GM12878 (cell line): ENCODE data around the gene GPSM1.

ENCODE experiments used
- DPF2 ChIP-seq: fragments of 450-650 bp; IDR thresholded peaks from 2 replicates; pipeline ENCODE4 v1.6.1; 2017; ENCODE audit warnings: mild to moderate bottlenecking
- HDAC2 ChIP-seq: fragments of 200-600 bp; sonication (generic); IDR thresholded peaks from 2 replicates; pipeline ENCODE4 v1.6.1; 2017
- IRF4 ChIP-seq: IDR thresholded peaks from 2 replicates; pipeline ENCODE4 v1.6.1; 2011; ENCODE audit warnings: low read depth, low read length
- JUND ChIP-seq: IDR thresholded peaks from 2 replicates; pipeline ENCODE4 v1.6.1; 2012; ENCODE audit warnings: low read depth, mild to moderate bottlenecking, low read length, improper control_type of control experiment, moderate library complexity
- POLR2AphosphoS5 ChIP-seq: IDR thresholded peaks from 2 replicates; pipeline ENCODE4 v1.6.1; 2011; ENCODE audit warnings: mild to moderate bottlenecking, low read length, inconsistent platforms
- ZNF274 ChIP-seq: IDR thresholded peaks from one replicate; pipeline ENCODE4 v1.8.0; 2011; ENCODE audit not compliant: insufficient read length, insufficient read depth
- TF ChIP-seq, protein P1 (sequence below): IDR thresholded peaks from 2 replicates; pipeline ENCODE4 v1.6.1; 2012; ENCODE audit warnings: mild to moderate bottlenecking, low read depth, low read length

DNA sequence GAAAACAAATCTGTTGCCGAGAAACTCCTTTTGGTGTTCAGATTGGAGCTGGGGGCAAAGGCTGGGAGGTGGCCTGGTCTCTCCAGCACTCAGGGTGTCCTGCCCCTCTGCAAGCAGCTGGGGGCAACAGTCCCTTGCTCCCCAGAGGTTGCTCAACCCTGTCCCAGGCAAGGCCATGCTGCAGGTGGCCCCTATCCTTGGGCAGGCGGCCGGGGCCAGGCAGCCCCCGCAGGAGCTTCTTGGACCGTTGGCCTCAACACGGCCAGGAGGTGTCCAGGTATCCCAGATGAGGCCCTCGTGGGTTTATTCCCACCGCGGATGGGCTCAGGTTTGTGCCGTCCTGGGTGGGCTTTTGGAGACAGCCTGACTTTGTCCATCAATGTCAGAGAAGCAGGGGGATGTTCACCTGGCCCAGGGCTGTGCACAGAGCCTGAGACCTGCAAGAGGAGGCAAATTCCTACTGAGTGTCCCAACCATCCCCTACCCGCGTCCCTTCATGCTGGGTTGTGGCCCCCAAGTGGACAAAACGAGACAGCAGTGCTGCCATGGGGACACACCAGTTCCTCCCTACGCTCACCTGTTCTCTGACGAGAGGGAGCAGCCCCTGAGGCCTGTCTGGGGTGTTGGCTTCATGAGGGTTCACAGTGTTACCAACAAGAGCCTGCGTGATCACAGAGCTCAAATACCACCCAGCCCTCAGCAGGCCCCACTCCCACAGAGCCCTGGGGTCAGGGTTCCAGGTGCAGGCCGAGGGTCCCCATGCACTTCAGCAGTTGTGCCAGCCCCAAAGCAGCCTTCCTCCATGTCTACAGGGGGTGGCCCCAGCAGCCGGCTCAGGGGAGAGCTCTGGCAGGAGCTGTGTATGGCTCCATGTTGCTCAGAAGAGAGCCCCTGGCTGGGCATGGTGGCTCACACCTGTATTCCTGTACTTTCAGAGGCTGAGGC lies 14.0 kb upstream of the GPSM1 start:
- no peak for TF ChIP-seq POLR2AphosphoS5
- no peak for TF ChIP-seq IRF4
- no peak for TF ChIP-seq HDAC2
- TF ChIP-seq, protein P1, sequence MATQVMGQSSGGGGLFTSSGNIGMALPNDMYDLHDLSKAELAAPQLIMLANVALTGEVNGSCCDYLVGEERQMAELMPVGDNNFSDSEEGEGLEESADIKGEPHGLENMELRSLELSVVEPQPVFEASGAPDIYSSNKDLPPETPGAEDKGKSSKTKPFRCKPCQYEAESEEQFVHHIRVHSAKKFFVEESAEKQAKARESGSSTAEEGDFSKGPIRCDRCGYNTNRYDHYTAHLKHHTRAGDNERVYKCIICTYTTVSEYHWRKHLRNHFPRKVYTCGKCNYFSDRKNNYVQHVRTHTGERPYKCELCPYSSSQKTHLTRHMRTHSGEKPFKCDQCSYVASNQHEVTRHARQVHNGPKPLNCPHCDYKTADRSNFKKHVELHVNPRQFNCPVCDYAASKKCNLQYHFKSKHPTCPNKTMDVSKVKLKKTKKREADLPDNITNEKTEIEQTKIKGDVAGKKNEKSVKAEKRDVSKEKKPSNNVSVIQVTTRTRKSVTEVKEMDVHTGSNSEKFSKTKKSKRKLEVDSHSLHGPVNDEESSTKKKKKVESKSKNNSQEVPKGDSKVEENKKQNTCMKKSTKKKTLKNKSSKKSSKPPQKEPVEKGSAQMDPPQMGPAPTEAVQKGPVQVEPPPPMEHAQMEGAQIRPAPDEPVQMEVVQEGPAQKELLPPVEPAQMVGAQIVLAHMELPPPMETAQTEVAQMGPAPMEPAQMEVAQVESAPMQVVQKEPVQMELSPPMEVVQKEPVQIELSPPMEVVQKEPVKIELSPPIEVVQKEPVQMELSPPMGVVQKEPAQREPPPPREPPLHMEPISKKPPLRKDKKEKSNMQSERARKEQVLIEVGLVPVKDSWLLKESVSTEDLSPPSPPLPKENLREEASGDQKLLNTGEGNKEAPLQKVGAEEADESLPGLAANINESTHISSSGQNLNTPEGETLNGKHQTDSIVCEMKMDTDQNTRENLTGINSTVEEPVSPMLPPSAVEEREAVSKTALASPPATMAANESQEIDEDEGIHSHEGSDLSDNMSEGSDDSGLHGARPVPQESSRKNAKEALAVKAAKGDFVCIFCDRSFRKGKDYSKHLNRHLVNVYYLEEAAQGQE, result no peak
- TF ChIP-seq DPF2, result no peak
- no peak for TF ChIP-seq ZNF274
- no peak for TF ChIP-seq JUND
